GM19239 (cell line): Measurements from ENCODE around the gene GSDME.
"Not testable (repeated sequence)": the region's sequence is repeated elsewhere in the genome, so short reads cannot be mapped to it uniquely, and the experiment has no call there.

Source experiments
- DNase-seq: peaks from one replicate; pipeline ENCODE4 v3.0.0; 2011; ENCODE audit warnings: low spot score; ENCODE audit not compliant: insufficient read length
- FAIRE-seq: peaks from 2 replicates; lab custom pipeline; 2011; peaks lifted over from hg19 to GRCh38; lab: Jason Lieb, UNC

GSDME gene

DNA sequence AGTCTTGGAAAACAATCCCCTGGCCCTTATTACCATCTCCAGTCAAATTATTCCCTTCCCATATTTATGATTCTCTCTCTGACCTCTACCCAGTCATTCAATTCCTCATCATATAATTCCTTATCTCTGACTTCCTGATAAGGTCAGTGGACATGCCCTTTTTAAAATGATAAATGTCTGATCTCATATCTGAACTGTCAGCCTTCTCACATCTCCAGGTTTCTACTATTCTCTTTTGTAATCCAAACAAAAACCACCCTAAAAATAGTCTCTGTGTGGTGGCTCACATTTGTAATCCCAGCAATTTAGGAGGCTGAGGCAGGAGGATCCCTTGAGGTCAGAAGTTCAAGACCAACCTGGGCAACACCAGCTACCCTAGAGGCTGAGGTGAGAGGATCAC lies 11.9 kb downstream of the GSDME start:
- DNase-seq (no peak), FAIRE-seq (no peak)

DNA sequence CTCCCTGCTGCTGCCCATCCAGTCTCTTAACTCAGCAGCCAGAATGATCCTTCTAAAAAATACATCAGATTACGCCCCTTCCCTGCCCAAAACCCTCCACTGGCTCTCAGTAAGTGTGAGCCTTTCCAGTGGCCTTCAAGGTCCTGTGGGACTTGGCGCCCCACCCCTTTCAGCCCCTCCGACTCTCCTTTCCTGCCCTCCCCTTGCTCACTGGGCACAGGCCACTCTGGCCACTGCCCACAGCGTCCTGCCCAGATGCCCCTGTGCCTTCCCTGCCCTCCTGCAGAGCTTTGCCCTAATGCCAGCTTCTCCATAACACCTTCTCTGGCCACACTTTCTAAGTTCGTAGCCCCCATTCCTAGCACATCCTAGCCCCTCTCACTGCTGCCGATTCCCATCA lies 13.8 kb downstream of the GSDME start:
- FAIRE-seq, result no peak

DNA sequence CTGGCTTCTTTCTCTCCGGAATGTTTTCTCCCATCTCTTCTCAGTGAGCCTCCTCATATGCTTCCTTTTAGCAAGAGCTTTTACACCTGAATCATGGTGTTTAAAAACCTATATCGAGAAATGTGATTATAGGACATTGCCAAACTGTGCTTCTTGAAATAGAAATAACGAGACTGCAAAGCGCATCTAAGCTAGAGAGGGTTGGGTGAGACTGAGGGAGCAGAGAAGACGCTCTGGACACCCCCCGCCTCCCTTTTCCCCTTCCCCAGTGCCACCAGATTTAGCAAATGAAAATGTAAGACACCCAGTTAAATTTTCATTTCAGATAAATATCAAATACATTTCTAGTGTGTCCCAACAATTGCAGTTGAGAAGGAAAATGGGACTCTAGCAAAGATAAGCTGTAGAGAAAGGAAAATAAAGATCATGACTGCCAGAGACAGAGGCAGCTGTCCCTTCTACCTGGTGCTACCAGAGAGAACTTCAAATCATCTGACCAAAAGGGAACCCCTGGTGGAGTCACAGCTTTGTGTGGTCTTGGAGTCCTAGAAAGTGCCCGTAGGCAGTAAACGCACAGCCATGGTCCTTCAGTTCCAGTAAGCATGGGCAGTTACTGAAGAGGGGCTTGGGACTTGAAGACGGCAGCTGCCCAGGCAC lies 14.6 kb downstream of the GSDME start:
- no peak for DNase-seq
- no peak for FAIRE-seq

More for the DNA sequence above, 13.8 kb downstream of the GSDME start:
- no peak for DNase-seq

DNA sequence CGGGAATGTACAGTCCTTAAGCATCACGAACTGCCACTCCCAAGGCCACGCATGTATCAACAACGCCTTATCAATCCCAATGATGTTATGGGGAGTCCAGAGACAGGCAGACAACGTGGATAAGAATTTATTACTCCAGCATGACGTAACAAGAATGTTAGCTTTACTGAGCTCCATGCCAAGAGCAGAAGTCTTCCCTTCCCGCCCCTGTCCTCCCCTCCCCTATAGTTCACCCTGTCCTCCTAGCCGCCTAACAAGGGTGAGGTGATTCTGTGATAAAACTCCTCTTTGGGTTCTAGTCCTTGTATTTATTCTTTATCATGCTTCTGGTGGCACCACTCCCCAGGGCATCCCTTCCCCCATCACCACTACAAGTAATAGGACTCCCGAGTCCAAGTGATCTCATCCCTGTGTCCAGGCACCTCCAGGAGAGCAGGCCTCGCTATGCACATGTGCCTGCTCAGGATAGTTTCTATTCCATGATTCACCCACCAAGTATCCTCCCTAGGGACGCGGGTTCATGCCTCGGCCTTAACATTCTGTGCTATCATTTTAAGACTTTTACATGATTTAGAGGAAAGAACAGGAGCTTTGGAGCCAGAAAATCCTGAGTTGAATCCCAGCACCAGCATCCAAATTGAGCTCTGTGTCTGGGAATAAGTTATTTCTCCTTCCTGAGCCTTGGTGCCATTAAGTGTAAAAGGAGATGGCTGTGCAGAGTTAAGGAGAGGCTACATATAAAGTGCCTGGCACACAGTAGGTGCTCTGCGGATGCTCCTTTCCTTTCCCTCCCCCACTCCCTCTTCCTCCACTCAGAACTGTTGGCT lies 15.4 kb downstream of the GSDME start:
- FAIRE-seq, result no peak
- no peak for DNase-seq

DNA sequence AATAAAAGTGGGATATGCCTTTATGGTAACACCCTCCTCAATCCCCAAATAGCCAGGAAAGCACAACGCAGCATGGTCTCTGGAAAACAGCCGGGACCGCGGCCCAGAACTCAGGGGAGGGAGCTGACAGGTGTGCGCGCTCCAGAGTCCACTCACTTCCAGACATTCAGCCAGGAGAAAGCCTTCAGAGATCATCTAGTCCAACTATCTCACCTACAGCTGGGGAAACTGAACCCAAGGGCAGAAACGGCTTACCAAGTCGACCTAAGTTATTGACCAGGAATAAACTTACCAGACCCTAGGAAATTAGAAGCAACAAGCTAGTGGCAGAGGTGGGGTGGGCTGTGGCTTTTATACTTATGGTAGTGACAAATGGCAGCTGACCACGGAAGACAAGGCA lies 16.4 kb downstream of the GSDME start:
- FAIRE-seq, result no peak
- DNase-seq, result no peak

DNA sequence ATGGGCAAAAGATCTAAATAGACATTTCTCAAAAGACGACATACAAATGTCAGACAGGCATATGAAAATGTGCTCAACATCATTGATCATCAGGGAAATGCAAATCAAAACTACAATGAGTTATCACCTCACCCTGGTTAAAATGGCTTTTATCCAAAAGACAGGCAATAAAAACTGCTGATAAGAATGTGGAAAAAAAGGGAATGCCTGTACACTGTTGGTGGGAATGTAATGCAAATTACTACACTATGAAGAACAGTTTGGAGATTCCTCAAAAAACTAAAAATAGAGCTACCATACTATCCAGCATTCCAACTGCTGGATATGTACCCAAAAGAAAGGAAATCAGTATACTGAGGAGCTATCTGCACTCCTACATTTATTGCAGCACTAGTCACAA lies 18.0 kb downstream of the GSDME start:
- DNase-seq (no peak), FAIRE-seq (no peak)

DNA sequence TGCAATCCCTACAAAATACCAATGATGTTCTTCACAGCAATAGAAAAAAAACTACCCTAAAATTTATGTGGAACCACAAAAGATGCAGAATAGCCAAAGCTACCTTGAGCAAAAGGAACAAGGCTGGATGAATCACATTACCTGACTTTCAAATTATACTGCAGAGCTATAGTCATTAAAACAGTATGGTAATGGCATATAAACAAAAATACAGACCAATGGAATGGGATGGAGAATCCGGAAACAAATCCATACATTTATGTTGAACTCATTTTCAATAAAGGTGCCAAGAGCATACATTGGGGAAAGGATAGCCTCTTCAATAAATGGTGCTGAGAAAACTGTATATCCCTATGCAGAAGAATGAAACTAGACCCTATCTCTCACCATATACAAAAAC lies 18.7 kb downstream of the GSDME start:
- DNase-seq (no peak), FAIRE-seq (no peak)

DNA sequence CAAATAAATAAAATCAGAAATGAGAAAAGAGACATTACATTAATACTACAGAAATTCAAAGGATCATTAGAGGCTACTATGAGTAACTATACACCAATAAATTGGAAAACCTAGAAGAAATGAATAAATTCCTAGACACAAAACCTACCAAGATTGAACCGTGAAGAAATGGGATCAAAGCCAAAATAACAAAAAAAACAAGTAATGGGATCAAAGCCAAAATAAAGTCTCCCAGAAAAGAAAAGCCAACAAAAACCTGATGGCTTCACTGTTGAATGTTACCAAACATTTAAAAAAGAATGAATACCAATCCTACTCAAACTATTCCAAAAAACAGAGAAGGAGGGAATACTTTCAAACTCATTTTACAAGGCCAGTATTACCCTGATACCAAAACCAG lies 20.0 kb downstream of the GSDME start:
- DNase-seq (no peak), FAIRE-seq (no peak)

DNA sequence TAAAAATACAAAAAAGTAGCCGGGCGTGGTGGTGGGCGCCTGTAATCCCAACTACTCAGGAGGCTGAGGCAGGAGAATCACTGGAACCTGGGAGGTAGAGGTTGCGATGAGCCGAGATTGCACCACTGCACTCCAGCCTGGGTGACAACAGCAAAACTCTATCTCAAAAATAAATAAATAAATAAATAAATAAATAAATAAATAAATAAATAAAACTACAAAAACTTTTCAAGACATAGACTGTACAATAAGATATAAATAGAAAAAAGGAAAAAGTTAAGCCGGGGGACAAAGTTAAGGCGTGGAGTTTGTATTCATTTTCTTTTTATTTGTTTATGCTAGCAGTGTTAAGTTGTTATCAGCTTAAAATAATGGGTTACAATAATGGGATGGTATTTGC lies 21.7 kb downstream of the GSDME start:
- not testable (repeated sequence) for FAIRE-seq, DNase-seq

DNA sequence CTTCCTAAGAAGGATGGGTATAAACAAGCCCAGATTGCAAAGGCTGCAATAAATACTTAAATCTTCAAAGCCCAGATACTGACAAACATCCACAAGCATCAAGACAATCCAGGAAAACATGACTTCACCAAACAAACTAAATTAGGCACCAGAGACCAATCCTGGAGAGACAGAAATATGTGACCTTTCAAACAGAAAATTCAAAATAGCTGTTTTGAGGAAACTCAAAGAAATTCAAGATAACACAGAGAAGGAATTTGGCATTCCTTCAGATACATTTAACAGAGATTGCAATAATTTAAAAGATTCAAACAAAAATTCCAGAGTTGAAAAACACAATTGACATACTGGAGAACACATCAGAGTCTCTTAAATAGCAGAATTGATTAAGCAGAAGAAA lies 23.0 kb downstream of the GSDME start:
- FAIRE-seq (peak; percentile 39), DNase-seq (no peak)

DNA sequence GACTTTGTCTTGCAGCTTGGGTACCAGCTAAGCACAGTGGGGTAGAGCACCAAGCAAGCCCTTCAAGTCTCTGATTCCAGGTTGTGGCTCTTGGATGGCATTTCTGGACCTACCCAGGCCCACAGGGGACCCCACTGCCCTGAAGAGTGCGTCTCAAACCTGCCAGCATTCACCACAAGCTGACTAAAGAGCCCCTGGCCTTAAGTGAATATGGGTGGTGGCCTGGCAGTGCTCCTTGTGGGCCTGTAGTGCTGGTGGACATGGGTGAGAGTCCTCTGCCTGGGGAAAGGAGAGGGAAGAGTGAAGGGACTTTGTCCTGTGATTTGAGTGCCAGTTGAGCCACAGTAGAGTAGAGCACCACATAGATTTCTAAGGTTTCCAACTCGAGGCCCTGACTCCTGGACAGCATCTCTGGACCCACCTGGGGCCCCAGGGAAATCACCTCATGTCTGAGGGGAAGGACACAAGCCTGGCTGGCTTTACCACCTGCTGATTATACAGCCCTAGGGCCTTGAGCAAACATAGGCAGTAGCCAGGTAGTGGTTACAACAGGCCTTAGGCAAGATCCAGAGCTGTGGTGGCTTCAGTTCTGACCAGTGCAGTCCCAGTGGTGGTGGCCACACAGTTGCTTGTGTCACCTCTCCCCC lies 23.7 kb downstream of the GSDME start:
- DNase-seq (no peak), FAIRE-seq (no peak)

DNA sequence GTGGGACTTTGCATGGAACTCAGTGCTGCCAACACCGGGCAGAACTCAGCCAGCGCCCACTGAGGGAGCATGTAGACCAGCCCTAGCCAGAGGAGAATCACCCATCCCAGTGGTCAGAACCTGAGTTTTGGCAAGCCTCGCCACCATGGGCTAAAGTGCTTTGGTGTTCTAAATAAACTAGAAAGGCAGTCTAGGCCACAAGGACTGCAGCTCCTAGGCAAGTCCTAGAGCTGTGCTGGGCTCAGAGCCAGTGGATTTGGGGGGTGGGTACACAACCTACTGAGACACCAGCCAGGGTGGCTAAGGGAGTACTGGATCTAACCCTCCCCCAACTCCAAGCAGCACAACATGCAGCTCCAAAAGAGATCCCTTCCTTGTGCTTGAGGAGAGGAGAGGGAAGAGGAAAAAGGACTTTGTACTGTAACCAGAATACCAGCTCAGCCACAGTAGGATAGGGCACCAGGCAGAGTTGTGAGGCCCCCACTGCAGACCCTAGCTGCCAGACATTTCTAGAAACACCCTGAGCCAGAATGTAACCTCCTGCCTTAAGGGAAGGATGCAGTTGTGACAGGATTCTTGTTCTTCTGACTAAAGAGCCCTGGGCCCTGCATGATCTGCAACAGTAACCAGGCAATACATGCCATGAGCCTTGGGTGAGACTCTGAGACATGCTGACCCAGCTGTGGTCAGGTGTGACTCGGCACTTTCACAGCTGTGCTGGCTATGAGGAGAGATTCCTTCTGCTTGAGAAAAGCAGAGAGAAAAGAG lies 24.4 kb downstream of the GSDME start:
- FAIRE-seq (peak; percentile 47), DNase-seq (no peak)

DNA sequence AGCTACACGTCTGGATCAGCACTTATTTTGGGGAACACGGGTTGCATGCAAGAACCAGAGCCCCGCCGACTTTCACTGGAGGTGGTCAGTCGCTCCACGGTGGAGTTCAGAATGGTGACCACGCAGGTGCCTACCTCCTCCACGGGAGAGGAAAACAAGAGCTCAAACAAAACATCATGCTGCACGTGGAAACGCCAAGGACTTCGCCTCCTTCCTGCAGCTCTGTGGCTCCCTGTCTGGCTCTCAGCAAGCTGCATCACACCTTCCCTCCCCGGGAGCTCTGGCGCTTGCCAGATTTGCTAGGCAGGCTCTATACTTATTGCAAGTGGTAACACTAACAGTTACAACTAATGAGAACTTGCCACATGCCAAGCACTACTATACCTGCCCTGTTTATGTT lies 26.0 kb downstream of the GSDME start:
- DNase-seq (no peak), FAIRE-seq (no peak)

DNA sequence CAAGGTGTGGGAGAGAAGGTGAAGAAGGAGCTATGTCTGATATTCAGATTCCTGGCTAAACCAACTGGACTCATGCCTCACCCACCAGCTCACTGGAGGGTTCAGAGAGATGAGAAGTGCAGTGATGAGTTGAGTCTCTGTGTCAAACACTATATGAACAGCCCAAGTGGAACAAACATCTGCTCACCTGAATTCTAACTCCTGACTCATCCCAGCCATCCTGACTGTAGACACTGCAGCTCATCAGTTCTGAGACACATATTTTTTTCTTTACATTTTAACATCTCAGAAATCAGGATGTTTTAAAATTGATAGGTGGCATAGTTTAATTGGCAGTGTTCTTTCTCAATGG lies 27.3 kb downstream of the GSDME start:
- no peak for DNase-seq

DNA sequence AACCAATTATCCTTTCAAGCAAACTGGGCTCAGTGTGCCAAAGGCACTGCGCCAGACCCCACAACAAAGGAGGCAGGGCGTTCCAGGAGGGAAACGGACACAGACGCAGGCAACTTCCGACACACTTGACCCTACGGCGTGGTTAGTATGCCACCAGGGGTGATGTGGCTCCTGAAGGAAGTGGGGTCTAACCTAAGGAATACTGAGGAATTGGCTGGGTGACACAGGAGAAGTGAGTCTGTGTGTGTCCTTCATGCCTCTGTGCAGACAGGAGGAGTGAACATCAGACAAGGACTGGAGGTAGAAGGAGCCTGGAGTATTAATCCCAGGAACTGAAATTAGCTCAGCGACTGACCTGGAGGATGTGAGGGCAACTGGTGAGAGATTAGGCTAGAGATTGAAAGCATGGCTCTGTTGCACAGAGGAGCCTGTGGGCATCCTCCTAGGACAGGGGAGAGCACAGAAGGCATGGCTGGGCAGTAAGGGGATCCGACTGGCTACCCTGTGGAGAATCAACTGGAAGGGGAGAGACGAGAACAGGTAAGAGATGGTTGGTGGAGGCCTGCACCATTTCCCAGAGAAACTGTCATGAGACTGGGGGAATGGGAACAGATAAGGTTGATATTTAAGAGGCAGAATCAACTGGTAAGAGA lies 27.8 kb downstream of the GSDME start:
- no peak for DNase-seq
- FAIRE-seq, result no peak

More for the DNA sequence above, 27.3 kb downstream of the GSDME start:
- FAIRE-seq, result peak; percentile 68

DNA sequence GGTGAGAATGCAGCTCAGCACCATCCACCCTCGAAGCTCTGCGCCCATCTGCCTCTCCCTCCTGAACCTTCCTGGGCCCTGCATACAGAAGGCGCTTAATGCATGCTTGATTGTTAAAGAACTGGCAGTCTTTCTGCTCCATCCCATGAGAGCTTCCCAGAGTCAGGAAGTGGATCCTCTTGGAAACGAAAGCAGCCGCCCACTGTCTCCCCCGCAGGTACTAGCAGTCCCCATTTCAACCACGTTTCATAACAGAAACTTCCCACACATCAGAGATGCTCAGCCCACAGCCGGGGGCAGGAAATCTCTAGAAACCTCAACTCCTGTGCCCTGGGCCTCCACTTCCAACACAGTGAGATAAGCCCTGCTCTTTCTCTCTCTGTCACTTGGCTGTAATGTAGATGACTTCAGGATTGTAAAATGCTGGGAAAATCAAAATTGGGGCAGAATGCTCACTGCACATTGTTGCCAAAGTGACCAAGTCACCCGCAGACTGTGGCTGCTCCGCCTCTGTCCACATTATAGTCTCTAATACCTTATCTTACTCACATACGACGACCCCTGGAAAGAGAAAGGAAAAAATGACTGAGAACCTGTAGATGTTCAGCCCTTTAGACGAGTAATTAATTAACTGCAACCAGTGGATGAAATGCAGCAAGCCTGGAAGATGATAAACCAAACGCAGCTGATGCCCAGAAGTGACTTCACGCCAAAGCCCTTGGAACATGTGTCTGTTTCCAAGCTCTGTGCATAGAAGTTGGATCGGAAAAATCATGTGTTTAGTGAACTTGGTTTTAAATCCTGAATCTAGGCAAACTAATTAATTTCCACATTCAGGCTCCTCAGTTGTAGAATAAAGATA lies 28.5 kb downstream of the GSDME start:
- FAIRE-seq, result peak; percentile 84
- DNase-seq, result no peak

DNA sequence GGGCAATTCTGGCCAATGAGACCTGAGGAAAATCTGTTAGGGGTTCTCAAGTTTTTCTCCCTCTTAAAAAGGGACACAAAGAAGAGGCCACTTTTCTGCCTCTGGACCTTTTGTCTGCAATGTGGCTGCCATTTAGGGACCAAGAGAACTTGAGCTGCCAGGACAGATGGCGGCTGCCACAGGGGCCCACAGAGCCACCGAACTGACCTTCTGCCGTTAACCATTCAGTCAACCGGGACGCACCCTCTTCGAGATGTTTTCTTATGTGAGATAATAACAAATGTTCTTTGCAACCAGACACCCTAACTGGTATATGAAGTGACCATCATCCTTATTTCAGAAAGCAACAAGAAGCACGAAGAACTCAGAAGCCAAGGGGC lies 29.2 kb downstream of the GSDME start:
- DNase-seq (no peak), FAIRE-seq (no peak)

DNA sequence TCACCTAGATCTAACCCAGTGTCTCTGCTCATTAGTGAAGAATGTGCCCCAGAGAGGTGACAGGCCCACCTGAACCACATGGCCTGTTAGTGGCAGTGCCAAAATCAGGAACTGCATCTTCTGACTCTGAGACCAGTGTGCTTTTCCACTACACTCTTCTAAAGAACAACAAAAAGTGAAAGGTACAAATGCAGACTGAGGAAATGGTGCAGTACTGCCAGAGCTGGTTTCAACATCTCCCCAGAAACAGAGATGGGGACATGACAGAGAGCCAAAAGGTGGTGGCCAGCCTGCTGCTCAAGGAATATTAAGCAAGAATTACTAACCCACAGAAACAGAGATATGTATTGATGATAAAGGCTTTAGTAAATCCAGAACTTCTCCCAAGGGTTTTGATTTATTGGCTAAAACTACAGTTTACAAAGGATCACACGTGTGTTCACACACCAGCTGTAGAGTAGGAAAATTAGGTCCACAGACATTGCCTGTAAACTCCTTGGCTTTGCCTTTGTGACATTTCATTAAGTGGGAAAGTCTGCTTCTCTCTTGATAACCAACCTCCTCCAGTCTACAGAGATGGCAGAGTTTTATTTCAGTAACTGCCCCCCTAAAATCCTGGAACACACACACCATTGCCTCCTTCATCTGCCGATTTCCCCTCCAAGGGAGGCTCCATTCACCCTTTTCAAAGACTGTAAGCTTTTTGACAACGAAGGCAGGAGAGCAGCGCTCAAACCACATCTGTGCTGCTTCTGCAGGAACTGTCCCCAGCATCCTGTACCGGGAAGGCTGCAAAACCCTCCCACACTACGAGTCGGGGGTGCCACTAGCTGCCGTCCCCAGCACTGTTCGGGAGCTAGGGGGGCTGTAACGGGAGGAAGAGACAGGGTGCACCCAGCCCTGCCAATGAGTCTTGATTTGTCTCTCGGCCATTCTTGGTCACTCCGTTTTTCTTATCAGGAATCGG lies 29.8 kb downstream of the GSDME start:
- FAIRE-seq (peak; percentile 96), DNase-seq (peak; percentile 43)
